Uterus (tissue), 2 donors: ENCODE results near the gene HLF.

Experiments used
- CTCF ChIP-seq, 4 experiments: fragments of 200-600 bp in 2 of 4; fragments of 450-650 bp in 2 of 4; sonication (generic) in 2 of 4; IDR thresholded peaks; one replicate each; pipeline ENCODE4 v1.5.1; 2016 to 2019; ENCODE audit warnings: antibody characterized with exemption in 4 of 4, mild to moderate bottlenecking in 2 of 4, moderate library complexity in 1 of 4
- POLR2A ChIP-seq, 2 donors: fragments of 450-650 bp; IDR thresholded peaks; one replicate each; pipeline ENCODE4 v1.6.1; 2016; ENCODE audit warnings: antibody characterized with exemption in 2 of 2, mild to moderate bottlenecking in 1 of 2, moderate library complexity in 1 of 2

- TF ChIP-seq CTCF (IDR thresholded peaks at IDR 0.05), result no peak
- no peak for TF ChIP-seq POLR2A (IDR thresholded peaks at IDR 0.05)
Observed at GRCh38 chr17:55236316-55236715, 28.4 kb upstream of the HLF start.
